HCT116 (cell line): Measurements from ENCODE around the gene CEP170B.

Experiments
- CTCF ChIP-seq, 3 experiments: fragments of 200-600 bp in 1 of 3; sonication (generic) in 1 of 3; IDR thresholded peaks in 2 of 3; conservative IDR thresholded peaks in 1 of 3; 2 replicates each; pipeline ENCODE4 v1.5.1; 2012 to 2017; ENCODE audit warnings: low read depth in 2 of 3, low read length in 2 of 3, antibody characterized with exemption in 1 of 3, borderline replicate concordance in 1 of 3, control low read depth in 1 of 3, mild to moderate bottlenecking in 1 of 3, mixed read lengths in 1 of 3, mixed run types in 1 of 3, moderate library complexity in 1 of 3; ENCODE audit not compliant: insufficient read depth in 1 of 3
- POLR2A ChIP-seq: IDR thresholded peaks from 2 replicates; pipeline ENCODE4 v1.7.0; 2011; ENCODE audit warnings: borderline replicate concordance; ENCODE audit not compliant: insufficient read depth, insufficient read length; ENCODE audit errors: extremely low read depth
- SP1 ChIP-seq: IDR thresholded peaks from 2 replicates; pipeline ENCODE4 v1.6.1; 2012; ENCODE audit warnings: low read depth
- SRF ChIP-seq: IDR thresholded peaks from 2 replicates; pipeline ENCODE4 v1.6.1; 2012; ENCODE audit warnings: low read depth
- YY1 ChIP-seq: IDR thresholded peaks from 2 replicates; pipeline ENCODE4 v1.6.1; 2011; ENCODE audit warnings: low read length, low read depth, moderate library complexity, mild to moderate bottlenecking; ENCODE audit not compliant: insufficient replicate concordance; ENCODE audit errors: extremely low read depth
- ZFX ChIP-seq: fragments of 450-650 bp; IDR thresholded peaks from 2 replicates; pipeline ENCODE4 v1.6.1; 2017

- TF ChIP-seq CTCF (IDR thresholded peaks at IDR 0.05 in 2 of 3, conservative IDR thresholded peaks at IDR 0.05 in 1 of 3; ENCODE audit: borderline replicate concordance in 1 of 3, insufficient read depth in 1 of 3, low read depth in 2 of 3, low read length in 2 of 3) (no peak), POLR2A (no peak), ZFX (no peak), SP1 (no peak), YY1 (no peak), SRF (no peak)
Observed at GRCh38 chr14:104858811-104859426, 6.1 kb upstream of the CEP170B start.
